Caco-2 (cell line): ENCODE data around the gene GALNTL6. TPM values are rescaled to one million over a fixed set of nuclear protein-coding genes. Genes with fewer than 3 reads are reported as not detected.

Source experiments
- BruUV-seq: library from RNA; stranded (reverse); fragments of 400-500 nt; replicated peaks from 2 replicates; lab custom pipeline; 2021; lab: Mats Ljungman, UMichigan
- CTCF ChIA-PET: fragments of 300-600 bp; sonication (Branson Sonifier 250); formaldehyde crosslinking; loops from one replicate; lab custom pipeline; 2022; ENCODE audit warnings: antibody characterized with exemption; lab: Charles Lee
- POLR2A ChIA-PET: fragments of 300-600 bp; sonication (Branson Sonifier 250); formaldehyde crosslinking; loops from one replicate; lab custom pipeline; 2022; ENCODE audit warnings: antibody characterized with exemption; lab: Charles Lee
- DNase-seq, 2 experiments: peaks; one replicate each; pipeline versions ENCODE4 v3.0.0 to v3.0.0-alpha.2; 2020 to 2022
- H3K27me3 ChIP-seq: replicated peaks from 2 replicates; pipeline ENCODE4 v1.6.0; 2011; ENCODE audit warnings: low read length; ENCODE audit not compliant: control insufficient read depth, insufficient read depth
- H3K36me3 ChIP-seq: 2 replicates; pipeline ENCODE4 v1.5.1; 2011; ENCODE audit warnings: low read length; ENCODE audit not compliant: control insufficient read depth, insufficient read depth
- H3K4me1 ChIP-seq: fragments of 250-450 bp; sonication (Bioruptor Pico); 2 replicates; pipeline ENCODE4 v1.5.1; 2020; ENCODE audit warnings: mild to moderate bottlenecking
- H3K4me3 ChIP-seq: 2 replicates; pipeline ENCODE4 v1.5.1; 2011; ENCODE audit warnings: low read depth, mild to moderate bottlenecking, control low read depth, low read length
- H3K9me3 ChIP-seq: fragments of 250-450 bp; sonication (Bioruptor Pico); 2 replicates; pipeline ENCODE4 v1.5.1; 2020; ENCODE audit warnings: mild to moderate bottlenecking, moderate library complexity
- H3K27ac Mint-ChIP-seq: one replicate; pipeline ENCODE4 v1.8.0; 2022; ENCODE audit warnings: mixed read lengths; ENCODE audit not compliant: unreplicated experiment
- H3K27me3 Mint-ChIP-seq: one replicate; pipeline ENCODE4 v1.8.0; 2022; ENCODE audit warnings: mixed read lengths; ENCODE audit not compliant: insufficient read depth, unreplicated experiment
- H3K36me3 Mint-ChIP-seq: one replicate; pipeline ENCODE4 v1.8.0; 2022; ENCODE audit warnings: mild to moderate bottlenecking, mixed read lengths; ENCODE audit not compliant: insufficient read depth, unreplicated experiment
- H3K4me1 Mint-ChIP-seq: one replicate; pipeline ENCODE4 v1.8.0; 2022; ENCODE audit warnings: low read depth, mixed read lengths; ENCODE audit not compliant: unreplicated experiment
- H3K4me3 Mint-ChIP-seq: one replicate; pipeline ENCODE4 v1.8.0; 2022; ENCODE audit warnings: mild to moderate bottlenecking, moderate library complexity, mixed read lengths; ENCODE audit not compliant: unreplicated experiment
- H3K9me3 Mint-ChIP-seq: one replicate; pipeline ENCODE4 v1.8.0; 2022; ENCODE audit warnings: mixed read lengths; ENCODE audit not compliant: unreplicated experiment
- CTCF ChIP-seq, 2 experiments: fragments of 200-600 bp in 1 of 2; IDR thresholded peaks; 1 replicate in 1 of 2; 2 replicates in 1 of 2; pipeline versions ENCODE4 v1.5.1 to v1.8.0; 2011 to 2022; ENCODE audit warnings: antibody characterized with exemption in 1 of 2, control low read depth in 1 of 2, inconsistent platforms in 1 of 2, low read depth in 1 of 2, low read length in 1 of 2, mild to moderate bottlenecking in 1 of 2, moderate library complexity in 1 of 2; ENCODE audit not compliant: insufficient read depth in 1 of 2, severe bottlenecking in 1 of 2, unreplicated experiment in 1 of 2
- intact Hi-C: fragments of 100-400 bp; cut with micrococcal nuclease; formaldehyde crosslinking; loops from one replicate; pipeline ENCODE4 v1.10.0; 2022; ENCODE audit not compliant: unreplicated experiment
- total RNA-seq: library from RNA; stranded (reverse); gene quantifications from 2 replicates; pipeline ENCODE4 v1.2.3, GENCODE V29; 2022

The GALNTL6 gene
- total RNA-seq, 1 experiment from 2014 or later = not detected

GRCh38 chr4:172674811-172675210, 861.6 kb downstream of the GALNTL6 start:
- Histone ChIP-seq H3K4me1 (peaks cover 4% of the 10 kb centered on the region; the same call in 1 of the 2 replicates), H3K36me3 (no peaks in the 10 kb centered on the region), H3K9me3 (no peaks in the 10 kb centered on the region), H3K4me3 (no peak overlapping the region), H3K27me3 (no peaks in the 10 kb centered on the region)
- H3K4me1 Mint-ChIP-seq = peaks cover 7% of the 10 kb centered on the region
- H3K9me3 Mint-ChIP-seq = peaks cover 27% of the 10 kb centered on the region
- no peak overlapping the region for H3K4me3 Mint-ChIP-seq
- no TSS peak for BruUV-seq
- intact Hi-C loops = no loop called here
- ChIA-PET POLR2A (no interaction called here), CTCF (no interaction called here)
- DNase-seq = no peak
- H3K27ac Mint-ChIP-seq = no peak overlapping the region
- H3K27me3 Mint-ChIP-seq = no peaks in the 10 kb centered on the region
- TF ChIP-seq CTCF (IDR thresholded peaks at IDR 0.05; ENCODE audit: insufficient read depth in 1 of 2, low read depth in 1 of 2, low read length in 1 of 2, severe bottlenecking in 1 of 2, unreplicated experiment in 1 of 2) = no peak
- H3K36me3 Mint-ChIP-seq = no peaks in the 10 kb centered on the region

- ChIA-PET CTCF (no interaction called here), POLR2A (no interaction called here)
- H3K27ac Mint-ChIP-seq = no peak overlapping the region
- H3K4me3 ChIP-seq = no peak overlapping the region
- H3K27me3 ChIP-seq = no peaks in the 10 kb centered on the region
- BruUV-seq = no TSS peak
- intact Hi-C loops = no loop called here
- H3K4me3 Mint-ChIP-seq = no peak overlapping the region
- H3K4me1 Mint-ChIP-seq = peaks cover 7% of the 10 kb centered on the region
- no peaks in the 10 kb centered on the region for H3K36me3 Mint-ChIP-seq
- TF ChIP-seq CTCF (IDR thresholded peaks at IDR 0.05; ENCODE audit: insufficient read depth in 1 of 2, low read depth in 1 of 2, low read length in 1 of 2, severe bottlenecking in 1 of 2, unreplicated experiment in 1 of 2) = no peak
- H3K27me3 Mint-ChIP-seq = no peaks in the 10 kb centered on the region
- no peaks in the 10 kb centered on the region for H3K9me3 ChIP-seq
- H3K36me3 ChIP-seq = no peaks in the 10 kb centered on the region
- peaks cover 4% of the 10 kb centered on the region; the same call in 1 of the 2 replicates for H3K4me1 ChIP-seq
- no peak for DNase-seq
- peaks cover 27% of the 10 kb centered on the region for H3K9me3 Mint-ChIP-seq
Measured at GRCh38 chr4:172675232-172675631, 862.0 kb downstream of the GALNTL6 start.

GRCh38 chr4:172680691-172681090, 867.5 kb downstream of the GALNTL6 start:
- no peak for DNase-seq
- ChIA-PET CTCF (no interaction called here), POLR2A (no interaction called here)
- Histone ChIP-seq H3K4me3 (no peak overlapping the region), H3K4me1 (no peaks in the 10 kb centered on the region), H3K27me3 (no peaks in the 10 kb centered on the region), H3K9me3 (no peaks in the 10 kb centered on the region), H3K36me3 (no peaks in the 10 kb centered on the region)
- Mint-ChIP-seq H3K4me3 (no peak overlapping the region), H3K9me3 (no peaks in the 10 kb centered on the region), H3K4me1 (no peaks in the 10 kb centered on the region), H3K27me3 (no peaks in the 10 kb centered on the region), H3K36me3 (no peaks in the 10 kb centered on the region), H3K27ac (no peak overlapping the region)
- no peak for TF ChIP-seq CTCF (IDR thresholded peaks at IDR 0.05; ENCODE audit: insufficient read depth in 1 of 2, low read depth in 1 of 2, low read length in 1 of 2, severe bottlenecking in 1 of 2, unreplicated experiment in 1 of 2)
- BruUV-seq = no TSS peak
- intact Hi-C loops = no loop called here
